ENCODE data around the gene EREG. TPM values are rescaled to one million over a fixed set of nuclear protein-coding genes. Genes with fewer than 3 reads are reported as not detected.

Gene EREG
- total RNA-seq, 1 experiment from 2014 or later = not detected

DNA sequence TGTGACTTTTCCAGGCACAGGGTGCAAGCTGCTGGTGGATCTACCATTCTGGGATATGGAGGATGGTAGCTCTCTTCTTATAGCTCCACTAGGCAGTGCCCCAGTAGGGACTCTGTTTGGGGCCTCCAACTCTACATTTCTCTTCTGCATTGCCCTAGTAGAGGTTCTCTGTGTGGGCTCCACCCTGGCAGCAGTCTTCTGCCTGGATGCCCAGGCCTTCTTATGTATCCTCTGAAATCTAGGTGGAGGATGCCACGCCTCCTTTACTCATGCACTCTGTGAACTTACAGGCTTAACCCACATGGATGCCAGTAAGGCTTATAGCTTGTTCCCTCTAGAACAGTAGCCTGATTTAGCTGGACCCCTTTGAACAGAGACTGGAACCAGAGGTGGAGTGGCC, 20.9 kb upstream of the EREG start:
- H3K27me3 Mint-ChIP-seq (ENCODE audit: low read depth) = no peaks in the 10 kb centered on the region
- Histone ChIP-seq H3K27ac (ENCODE audit: insufficient read length, low read depth, low read length) (no peak overlapping the region), H3K23ac (ENCODE audit: insufficient read length, low read depth, low read length) (no peak overlapping the region), H3K4ac (ENCODE audit: low read depth, low read length) (no peak overlapping the region), H3K56ac (ENCODE audit: insufficient read length, low read depth, low read length) (no peak overlapping the region), H2AFZ (ENCODE audit: low read length) (no peak overlapping the region), H2BK15ac (ENCODE audit: low read depth, low read length) (no peak overlapping the region), H3T11ph (ENCODE audit: low read length) (no peak overlapping the region), H2AK5ac (ENCODE audit: insufficient read length, low read length) (no peak overlapping the region), H4K91ac (ENCODE audit: insufficient read length, low read depth, low read length) (no peak overlapping the region), H3K14ac (ENCODE audit: insufficient read depth, low read length) (no peak overlapping the region), H3K27me3 (ENCODE audit: insufficient read depth, low read length) (no peaks in the 10 kb centered on the region), H3K18ac (ENCODE audit: insufficient read length, low read depth, low read length) (no peak overlapping the region), H4K20me1 (ENCODE audit: control insufficient read depth, insufficient read depth, insufficient read length) (no peaks in the 10 kb centered on the region), H3K4me2 (ENCODE audit: insufficient read depth, insufficient read length, low read length) (no peak overlapping the region), H3K79me1 (ENCODE audit: insufficient read depth, low read depth, low read length, poor library complexity, severe bottlenecking) (no peaks in the 10 kb centered on the region), H4K8ac (replicated peaks; ENCODE audit: insufficient read length, low read depth, low read length) (no peak overlapping the region), H2BK120ac (ENCODE audit: low read depth, low read length, poor library complexity, severe bottlenecking) (no peak overlapping the region), H4K5ac (ENCODE audit: insufficient read length, low read depth, low read length) (no peak overlapping the region), H2BK20ac (ENCODE audit: low read depth, low read length, poor library complexity, severe bottlenecking) (no peak overlapping the region), H3K9me3 (ENCODE audit: control insufficient read depth, low read depth, low read length) (peaks cover 13% of the 10 kb centered on the region), H2BK5ac (ENCODE audit: insufficient read length, low read length) (no peak overlapping the region), H3K4me1 (ENCODE audit: insufficient read depth, low read length) (no peaks in the 10 kb centered on the region), H3K9ac (ENCODE audit: extremely low read depth, insufficient read length, low read length) (no peak overlapping the region), H2BK12ac (ENCODE audit: insufficient read length, low read depth, low read length) (no peak overlapping the region), H3K79me2 (ENCODE audit: insufficient read depth, low read length) (no peaks in the 10 kb centered on the region), H3K23me2 (ENCODE audit: insufficient read length, low read depth, low read length, poor library complexity, severe bottlenecking) (no peaks in the 10 kb centered on the region)
- H3K27ac Mint-ChIP-seq = no peak overlapping the region
- no CpG with 5 or more reads among the region's 1 CpG for WGBS (ENCODE audit: extremely low coverage, insufficient read length, low lambda C conversion rate)
- no peak overlapping the region for H3K4me3 Mint-ChIP-seq
- H3K36me3 Mint-ChIP-seq (ENCODE audit: insufficient read depth in 1 of 3, low read depth in 3 of 3) = peaks cover 22 to 47% (median 27%) of the 10 kb centered on the region in 3 experiments
- no peaks in the 10 kb centered on the region for H3K4me1 Mint-ChIP-seq
- peaks cover 48 to 50% of the 10 kb centered on the region in 2 experiments for H3K9me3 Mint-ChIP-seq
- DNase-seq = no peak
- TF ChIP-seq CTCF (conservative IDR thresholded peaks at IDR 0.05) = no peak
